K562 (cell line): ENCODE data around the gene NF1. TPM values are rescaled to one million over a fixed set of nuclear protein-coding genes. Genes with fewer than 3 reads are reported as not detected.

Experiments
- ATAC-seq: fragments of 200-7000 bp; cut with Tn5 transposase; 3 replicates; pipeline ENCODE4 v1.9.1; 2020; ENCODE audit warnings: moderate library complexity
- BruUV-seq: library from RNA; stranded (reverse); fragments of 400-500 nt; replicated peaks from 2 replicates; lab custom pipeline; 2021; lab: Mats Ljungman, UMichigan
- CTCF ChIA-PET: fragments of 300-600 bp; formaldehyde crosslinking; extraction: SDS; loops from one replicate; lab custom pipeline; 2021; ENCODE audit warnings: low intra/inter-chr PET ratio; lab: Yijun Ruan, JAX
- POLR2A ChIA-PET: fragments of 300-600, 350-650 bp; sonication (Branson Sonifier 250); formaldehyde crosslinking; extraction: SDS; loops from one replicate; lab custom pipeline; 2021; ENCODE audit warnings: antibody characterized with exemption, inconsistent platforms; lab: Yijun Ruan, JAX
- DNase-seq, 4 experiments: peaks; one replicate each; pipeline versions ENCODE4 v3.0.0 to v3.0.0-alpha.2; 2011 to 2018; ENCODE audit warnings: low spot score in 3 of 4, mixed read lengths in 3 of 4; ENCODE audit errors: extremely low read depth in 1 of 4
- FAIRE-seq: peaks from 2 replicates; lab custom pipeline; 2011; peaks lifted over from hg19 to GRCh38; lab: Jason Lieb, UNC
- H2AFZ ChIP-seq: 2 replicates; pipeline ENCODE4 v1.6.0; 2011; ENCODE audit warnings: low read depth, low read length, control low read depth, inconsistent platforms
- H3K27ac ChIP-seq: fragments of 200-600 bp; 3 replicates; pipeline ENCODE4 v1.8.0; 2011; ENCODE audit warnings: low read depth, mild to moderate bottlenecking, control low read depth, inconsistent platforms, low read length, moderate library complexity, mixed read lengths; ENCODE audit errors: extremely low read depth
- H3K27me3 ChIP-seq, 2 experiments: fragments of 300-600 bp in 1 of 2; 2 replicates in 1 of 2; 3 replicates in 1 of 2; pipeline versions ENCODE4 v1.6.0 to v1.8.0; 2011; ENCODE audit warnings: inconsistent platforms in 2 of 2, low read length in 2 of 2, mild to moderate bottlenecking in 1 of 2, mixed read lengths in 1 of 2, moderate library complexity in 1 of 2; ENCODE audit not compliant: control insufficient read depth in 2 of 2, insufficient read depth in 2 of 2
- H3K36me3 ChIP-seq: fragments of 300-600 bp; 3 replicates; pipeline ENCODE4 v1.8.0; 2011; ENCODE audit warnings: mild to moderate bottlenecking, low read length, inconsistent platforms; ENCODE audit not compliant: control insufficient read depth, insufficient read depth
- H3K4me1 ChIP-seq, 2 experiments: fragments of 200-600 bp in 1 of 2; replicated peaks in 1 of 2; 2 replicates in 1 of 2; 3 replicates in 1 of 2; pipeline versions ENCODE4 v1.5.1 to v1.8.0; 2011; ENCODE audit warnings: inconsistent platforms in 2 of 2, low read length in 2 of 2, mild to moderate bottlenecking in 1 of 2, mixed read lengths in 1 of 2, moderate library complexity in 1 of 2; ENCODE audit not compliant: control insufficient read depth in 2 of 2, insufficient read depth in 2 of 2
- H3K4me2 ChIP-seq: 2 replicates; pipeline ENCODE4 v1.6.1; 2011; ENCODE audit warnings: low read length, control low read depth, inconsistent platforms, mixed read lengths; ENCODE audit not compliant: insufficient read depth
- H3K4me3 ChIP-seq: fragments of 200-600 bp; sonication (generic), shearing (Covaris generic); 2 replicates; pipeline ENCODE4 v1.5.1; 2016; ENCODE audit warnings: control low read depth, inconsistent platforms
- H3K79me2 ChIP-seq: fragments of 200-600 bp; 3 replicates; pipeline ENCODE4 v1.8.0; 2011; ENCODE audit warnings: low read length, inconsistent platforms; ENCODE audit not compliant: control insufficient read depth, insufficient read depth
- H3K9ac ChIP-seq, 2 experiments: 2 replicates each; pipeline versions ENCODE4 v1.6.0 to v1.6.1; 2011; ENCODE audit warnings: low read depth in 2 of 2, low read length in 2 of 2, control low read depth in 1 of 2, inconsistent platforms in 1 of 2, mild to moderate bottlenecking in 1 of 2, mixed read lengths in 1 of 2; ENCODE audit not compliant: insufficient read depth in 1 of 2
- H3K9me1 ChIP-seq: one replicate; pipeline ENCODE4 v1.6.0; 2011; ENCODE audit warnings: inconsistent platforms, mild to moderate bottlenecking, low read length, moderate library complexity; ENCODE audit not compliant: control insufficient read depth, insufficient read depth
- H3K9me3 ChIP-seq: replicated peaks from 2 replicates; pipeline ENCODE4 v1.5.1; 2011; ENCODE audit warnings: low read depth, low read length, inconsistent platforms; ENCODE audit not compliant: control insufficient read depth, insufficient read depth
- H4K20me1 ChIP-seq: replicated peaks from 2 replicates; pipeline ENCODE4 v1.6.1; 2011; ENCODE audit warnings: low read length, inconsistent platforms, mixed read lengths; ENCODE audit not compliant: control insufficient read depth, insufficient read depth
- DMBX1 ChIP-seq: fragments of 250-450 bp; sonication (Bioruptor Pico); IDR thresholded peaks from 2 replicates; pipeline ENCODE4 v1.8.0; 2022; ENCODE audit warnings: inconsistent platforms, mild to moderate bottlenecking, moderate library complexity, borderline replicate concordance
- EP400 ChIP-seq: fragments of 450-650 bp; IDR thresholded peaks from 2 replicates; pipeline ENCODE4 v1.6.1; 2017; ENCODE audit warnings: antibody characterized with exemption, mild to moderate bottlenecking, moderate library complexity
- NFXL1 ChIP-seq: fragments of 450-650 bp; formaldehyde crosslinking; IDR thresholded peaks from 2 replicates; pipeline ENCODE4 v1.4.0; 2021; ENCODE audit warnings: mild to moderate bottlenecking
- PHF20 ChIP-seq: fragments of 450-650 bp; IDR thresholded peaks from 2 replicates; pipeline ENCODE4 v1.6.1; 2018; ENCODE audit not compliant: partially characterized antibody
- TAF1 ChIP-seq: IDR thresholded peaks from 2 replicates; pipeline ENCODE4 v1.6.1; 2011; ENCODE audit warnings: mild to moderate bottlenecking, low read length, moderate library complexity; ENCODE audit not compliant: insufficient read depth, control insufficient read depth, severe bottlenecking; ENCODE audit errors: extremely low read depth
- TFE3 ChIP-seq: fragments of 450-650 bp; formaldehyde crosslinking; IDR thresholded peaks from 2 replicates; pipeline ENCODE4 v1.4.0; 2020; ENCODE audit warnings: mild to moderate bottlenecking, mixed read lengths
- YY1 ChIP-seq, 3 experiments: IDR thresholded peaks; 2 replicates each; pipeline ENCODE4 v1.6.1; 2011; ENCODE audit warnings: low read length in 2 of 3, mild to moderate bottlenecking in 2 of 3, moderate library complexity in 2 of 3, borderline replicate concordance in 1 of 3, control low read depth in 1 of 3, low read depth in 1 of 3; ENCODE audit not compliant: insufficient read depth in 3 of 3, insufficient replicate concordance in 2 of 3, control insufficient read depth in 1 of 3, insufficient read length in 1 of 3; ENCODE audit errors: extremely low read depth in 1 of 3
- WGBS: fragments of 100-300 bp; shearing (Covaris generic); methylation state at CpG from one replicate; pipeline ENCODE4 v1.1.6; 2016; ENCODE audit warnings: low coverage, mixed read lengths; ENCODE audit not compliant: insufficient coverage; ENCODE audit errors: missing lambda C conversion rate; 5-methylcytosine and 5-hydroxymethylcytosine counted together
- in situ Hi-C: fragments of 300-500 bp; cut with MboI; formaldehyde crosslinking; loops from 4 replicates; pipeline ENCODE4 v1.15.0; 2018; ENCODE audit warnings: inconsistent platforms, mixed read lengths
- intact Hi-C: fragments of 100-400 bp; cut with micrococcal nuclease; formaldehyde crosslinking; loops from 2 replicates; pipeline ENCODE4 v1.14.2; 2022
- polyA plus RNA-seq, 8 experiments: library from polyadenylated mRNA; depleted of rRNA in 4 of 8; stranded (reverse) in 5 of 8; unstranded in 3 of 8; fragments of >200 nt; fragmentation: Nextera tagmentation in 2 of 8; fragmentation: Illumina TruSeq in 1 of 8; extraction: Ambion mirVana in 2 of 8; extraction: Trizol in 1 of 8; gene quantifications; 2 replicates each; pipeline versions ENCODE4 v1.2.1 to v1.2.3, GENCODE V29; 2011 to 2014; ENCODE audit warnings: inconsistent platforms in 1 of 8, missing spikeins in 1 of 8
- total RNA-seq, 7 experiments: library from RNA; depleted of rRNA in 6 of 7; stranded (reverse); fragments of >200 nt in 6 of 7; fragmentation: Illumina TruSeq in 2 of 7; extraction: Trizol in 2 of 7; gene quantifications; 2 replicates each; pipeline versions ENCODE4 v1.2.1 to v1.2.3, GENCODE V29; 2011 to 2021; ENCODE audit warnings: low replicate concordance in 1 of 7
- TF ChIP-seq, protein P1 (sequence below): fragments of 450-650 bp; IDR thresholded peaks from 2 replicates; pipeline ENCODE4 v1.6.1; 2018; ENCODE audit not compliant: partially characterized antibody
- TF ChIP-seq, protein P2 (sequence below): sonication (generic); formaldehyde crosslinking; IDR thresholded peaks from 2 replicates; pipeline ENCODE4 v1.8.0; 2022; ENCODE audit warnings: mild to moderate bottlenecking, missing genetic modification reagents

The NF1 gene
- total and polyA plus RNA-seq, 9 of the 15 experiments (the other 6 are each of a cell fraction or from before 2014, with no cell fraction given): 3.4 to 41.9 (median 24.3) TPM

DNA sequence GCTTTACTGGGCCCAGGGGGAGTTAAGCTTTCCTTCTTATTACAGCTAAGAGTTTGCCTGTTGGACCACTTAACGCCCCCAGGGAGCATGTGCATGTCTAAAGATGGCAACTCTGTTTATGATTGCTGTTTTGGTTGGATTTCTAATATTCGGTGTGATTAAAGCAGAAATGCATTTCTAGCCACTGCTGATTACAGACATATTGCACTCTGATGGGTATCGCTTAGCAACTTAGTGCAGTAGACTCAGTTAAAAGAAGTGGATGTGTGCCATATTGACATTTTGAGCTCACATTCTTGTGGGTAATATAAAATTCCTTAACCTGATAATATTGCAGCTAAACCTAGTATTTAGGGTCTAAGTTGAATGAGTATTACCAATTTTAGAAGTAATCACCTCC, 4.2 kb downstream of the NF1 start (continued):
- no peak for TF ChIP-seq DMBX1 (CRISPR knock-in tag)
- TF ChIP-seq NFXL1: no peak
- TF ChIP-seq YY1 (IDR thresholded peaks at IDR 0.05; ENCODE audit: borderline replicate concordance in 1 of 3, control insufficient read depth in 1 of 3, extremely low read depth in 1 of 3, insufficient read depth in 3 of 3, insufficient read length in 1 of 3, insufficient replicate concordance in 2 of 3, low read depth in 1 of 3, low read length in 2 of 3): no peak
- no peak for TF ChIP-seq PHF20
- TF ChIP-seq TAF1: no peak

DNA sequence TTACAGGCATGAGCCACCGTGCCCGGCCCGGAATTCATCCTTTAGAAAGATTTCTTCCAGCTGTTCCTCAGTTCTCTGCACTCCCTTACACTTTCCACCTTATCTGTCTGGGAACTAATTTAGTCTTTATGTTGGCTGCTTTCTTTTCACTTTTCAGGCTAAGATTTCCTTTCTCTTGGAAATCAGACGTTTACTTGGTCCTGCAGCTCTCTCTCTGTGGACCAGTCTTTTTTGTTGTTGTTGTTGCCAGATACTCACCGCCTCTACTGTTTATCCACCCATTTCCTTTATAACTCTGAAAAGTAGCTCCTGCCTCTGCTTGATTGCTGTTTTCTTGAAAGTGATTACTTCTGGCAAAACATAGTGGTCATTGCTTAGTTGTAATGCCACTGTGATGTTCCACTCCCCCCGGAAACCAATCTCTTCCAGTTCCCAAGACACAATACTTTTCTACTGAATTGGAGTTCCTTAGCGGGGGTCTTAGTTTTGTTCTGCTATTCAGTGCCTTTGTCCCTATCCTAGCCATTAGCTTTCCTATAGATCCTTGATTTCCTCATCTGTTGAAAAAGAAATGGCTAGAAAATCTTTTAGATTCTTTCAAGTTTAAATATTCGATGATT, 6.2 kb downstream of the NF1 start:
- no peaks in the 10 kb centered on the region for H3K27me3 ChIP-seq
- 74% methylated on average over 8 of the region's 8 CpGs for WGBS
- no peak overlapping the region for H2AFZ ChIP-seq
- H3K36me3 ChIP-seq: peaks cover 4% of the 10 kb centered on the region; the same call in 2 of the 3 replicates
- no peaks in the 10 kb centered on the region for H4K20me1 ChIP-seq
- ChIA-PET CTCF (no interaction called here), POLR2A (interaction anchor here (0.6 to 2.7 kb wide), 7 partner anchors 8 to 46 kb away, joined by 3 to 9 read pairs (median 4); no protein-coding TSS in a partner anchor)
- no peak overlapping the region for H3K4me2 ChIP-seq
- no peak for DNase-seq
- H3K9me3 ChIP-seq: no peaks in the 10 kb centered on the region
- intact Hi-C loops: no loop called here
- H3K4me1 ChIP-seq: peaks cover 3 to 6% of the 10 kb centered on the region in 2 experiments; a peak in 1 of 5 replicates
- BruUV-seq: no TSS peak
- ATAC-seq: no peak
- in situ Hi-C loops: no loop called here
- no peak overlapping the region for H3K9ac ChIP-seq
- H3K4me3 ChIP-seq: no peak overlapping the region
- no peak overlapping the region for H3K27ac ChIP-seq
- peaks cover 90% of the 10 kb centered on the region for H3K79me2 ChIP-seq
- FAIRE-seq: no peak
- no peaks in the 10 kb centered on the region for H3K9me1 ChIP-seq
- TF ChIP-seq TFE3 (CRISPR knock-in tag) (no peak), EP400 (no peak)
- TF ChIP-seq, protein P1, sequence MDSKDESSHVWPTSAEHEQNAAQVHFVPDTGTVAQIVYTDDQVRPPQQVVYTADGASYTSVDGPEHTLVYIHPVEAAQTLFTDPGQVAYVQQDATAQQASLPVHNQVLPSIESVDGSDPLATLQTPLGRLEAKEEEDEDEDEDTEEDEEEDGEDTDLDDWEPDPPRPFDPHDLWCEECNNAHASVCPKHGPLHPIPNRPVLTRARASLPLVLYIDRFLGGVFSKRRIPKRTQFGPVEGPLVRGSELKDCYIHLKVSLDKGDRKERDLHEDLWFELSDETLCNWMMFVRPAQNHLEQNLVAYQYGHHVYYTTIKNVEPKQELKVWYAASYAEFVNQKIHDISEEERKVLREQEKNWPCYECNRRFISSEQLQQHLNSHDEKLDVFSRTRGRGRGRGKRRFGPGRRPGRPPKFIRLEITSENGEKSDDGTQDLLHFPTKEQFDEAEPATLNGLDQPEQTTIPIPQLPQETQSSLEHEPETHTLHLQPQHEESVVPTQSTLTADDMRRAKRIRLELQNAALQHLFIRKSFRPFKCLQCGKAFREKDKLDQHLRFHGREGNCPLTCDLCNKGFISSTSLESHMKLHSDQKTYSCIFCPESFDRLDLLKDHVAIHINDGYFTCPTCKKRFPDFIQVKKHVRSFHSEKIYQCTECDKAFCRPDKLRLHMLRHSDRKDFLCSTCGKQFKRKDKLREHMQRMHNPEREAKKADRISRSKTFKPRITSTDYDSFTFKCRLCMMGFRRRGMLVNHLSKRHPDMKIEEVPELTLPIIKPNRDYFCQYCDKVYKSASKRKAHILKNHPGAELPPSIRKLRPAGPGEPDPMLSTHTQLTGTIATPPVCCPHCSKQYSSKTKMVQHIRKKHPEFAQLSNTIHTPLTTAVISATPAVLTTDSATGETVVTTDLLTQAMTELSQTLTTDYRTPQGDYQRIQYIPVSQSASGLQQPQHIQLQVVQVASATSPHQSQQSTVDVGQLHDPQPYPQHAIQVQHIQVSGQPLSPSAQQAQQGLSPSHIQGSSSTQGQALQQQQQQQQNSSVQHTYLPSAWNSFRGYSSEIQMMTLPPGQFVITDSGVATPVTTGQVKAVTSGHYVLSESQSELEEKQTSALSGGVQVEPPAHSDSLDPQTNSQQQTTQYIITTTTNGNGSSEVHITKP: no peak
- TF ChIP-seq, protein P2, sequence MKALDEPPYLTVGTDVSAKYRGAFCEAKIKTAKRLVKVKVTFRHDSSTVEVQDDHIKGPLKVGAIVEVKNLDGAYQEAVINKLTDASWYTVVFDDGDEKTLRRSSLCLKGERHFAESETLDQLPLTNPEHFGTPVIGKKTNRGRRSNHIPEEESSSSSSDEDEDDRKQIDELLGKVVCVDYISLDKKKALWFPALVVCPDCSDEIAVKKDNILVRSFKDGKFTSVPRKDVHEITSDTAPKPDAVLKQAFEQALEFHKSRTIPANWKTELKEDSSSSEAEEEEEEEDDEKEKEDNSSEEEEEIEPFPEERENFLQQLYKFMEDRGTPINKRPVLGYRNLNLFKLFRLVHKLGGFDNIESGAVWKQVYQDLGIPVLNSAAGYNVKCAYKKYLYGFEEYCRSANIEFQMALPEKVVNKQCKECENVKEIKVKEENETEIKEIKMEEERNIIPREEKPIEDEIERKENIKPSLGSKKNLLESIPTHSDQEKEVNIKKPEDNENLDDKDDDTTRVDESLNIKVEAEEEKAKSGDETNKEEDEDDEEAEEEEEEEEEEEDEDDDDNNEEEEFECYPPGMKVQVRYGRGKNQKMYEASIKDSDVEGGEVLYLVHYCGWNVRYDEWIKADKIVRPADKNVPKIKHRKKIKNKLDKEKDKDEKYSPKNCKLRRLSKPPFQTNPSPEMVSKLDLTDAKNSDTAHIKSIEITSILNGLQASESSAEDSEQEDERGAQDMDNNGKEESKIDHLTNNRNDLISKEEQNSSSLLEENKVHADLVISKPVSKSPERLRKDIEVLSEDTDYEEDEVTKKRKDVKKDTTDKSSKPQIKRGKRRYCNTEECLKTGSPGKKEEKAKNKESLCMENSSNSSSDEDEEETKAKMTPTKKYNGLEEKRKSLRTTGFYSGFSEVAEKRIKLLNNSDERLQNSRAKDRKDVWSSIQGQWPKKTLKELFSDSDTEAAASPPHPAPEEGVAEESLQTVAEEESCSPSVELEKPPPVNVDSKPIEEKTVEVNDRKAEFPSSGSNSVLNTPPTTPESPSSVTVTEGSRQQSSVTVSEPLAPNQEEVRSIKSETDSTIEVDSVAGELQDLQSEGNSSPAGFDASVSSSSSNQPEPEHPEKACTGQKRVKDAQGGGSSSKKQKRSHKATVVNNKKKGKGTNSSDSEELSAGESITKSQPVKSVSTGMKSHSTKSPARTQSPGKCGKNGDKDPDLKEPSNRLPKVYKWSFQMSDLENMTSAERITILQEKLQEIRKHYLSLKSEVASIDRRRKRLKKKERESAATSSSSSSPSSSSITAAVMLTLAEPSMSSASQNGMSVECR (CRISPR knock-in tag): no peak
